Measurements from ENCODE around the gene SLC4A3. TPM values are rescaled to one million over a fixed set of nuclear protein-coding genes. Genes with fewer than 3 reads are reported as not detected.

The SLC4A3 gene
- total RNA-seq, 1 donor from 2014 or later, result 0.88 TPM

DNA sequence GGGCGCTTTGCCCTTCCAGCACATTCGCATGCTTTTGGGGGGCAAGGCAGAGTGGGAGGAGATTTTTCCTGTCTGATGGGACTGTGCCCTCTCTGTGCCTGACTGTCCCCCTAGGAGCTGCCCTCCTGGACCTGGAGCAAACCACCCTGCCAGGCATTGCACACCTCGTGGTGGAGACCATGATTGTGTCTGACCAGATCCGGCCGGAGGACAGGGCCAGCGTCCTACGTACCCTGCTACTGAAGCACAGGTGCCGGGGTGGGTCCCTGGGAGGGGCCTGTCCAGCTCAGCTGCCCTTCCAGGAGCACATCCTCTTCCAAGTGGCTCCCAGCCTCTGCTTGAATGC lies 5.3 kb downstream of the SLC4A3 start:
- no peak overlapping the region for H3K27ac Mint-ChIP-seq
- Histone ChIP-seq H3K36me3 (no peaks in the 10 kb centered on the region), H3F3A (ENCODE audit: low read depth) (no peaks in the 10 kb centered on the region), H3K9ac (no peak overlapping the region), H3K4me3 (no peak overlapping the region), H3K4me1 (peaks cover 6% of the 10 kb centered on the region), H3K27ac (no peak overlapping the region), H2AFZ (replicated peaks) (no peak overlapping the region), H3K27me3 (peaks cover 11% of the 10 kb centered on the region), H3K79me2 (ENCODE audit: low read depth) (no peaks in the 10 kb centered on the region), H4K20me1 (ENCODE audit: low read depth) (no peaks in the 10 kb centered on the region), H3K4me2 (no peak overlapping the region), H3K9me3 (ENCODE audit: low read depth) (no peaks in the 10 kb centered on the region)
- TF ChIP-seq CTCF (IDR thresholded peaks at IDR 0.05) (no peak), EZH2phosphoT487 (IDR thresholded peaks at IDR 0.05) (no peak)
- peaks cover 3% of the 10 kb centered on the region for H3K27me3 Mint-ChIP-seq (ENCODE audit: insufficient read depth, low read depth)
- H3K9me3 Mint-ChIP-seq, result no peaks in the 10 kb centered on the region
- H3K4me1 Mint-ChIP-seq, result peaks cover 2% of the 10 kb centered on the region
- no peak overlapping the region for H3K4me3 Mint-ChIP-seq
- DNase-seq (ENCODE audit: low spot score), result no peak
- peaks cover 5% of the 10 kb centered on the region for H3K36me3 Mint-ChIP-seq

DNA sequence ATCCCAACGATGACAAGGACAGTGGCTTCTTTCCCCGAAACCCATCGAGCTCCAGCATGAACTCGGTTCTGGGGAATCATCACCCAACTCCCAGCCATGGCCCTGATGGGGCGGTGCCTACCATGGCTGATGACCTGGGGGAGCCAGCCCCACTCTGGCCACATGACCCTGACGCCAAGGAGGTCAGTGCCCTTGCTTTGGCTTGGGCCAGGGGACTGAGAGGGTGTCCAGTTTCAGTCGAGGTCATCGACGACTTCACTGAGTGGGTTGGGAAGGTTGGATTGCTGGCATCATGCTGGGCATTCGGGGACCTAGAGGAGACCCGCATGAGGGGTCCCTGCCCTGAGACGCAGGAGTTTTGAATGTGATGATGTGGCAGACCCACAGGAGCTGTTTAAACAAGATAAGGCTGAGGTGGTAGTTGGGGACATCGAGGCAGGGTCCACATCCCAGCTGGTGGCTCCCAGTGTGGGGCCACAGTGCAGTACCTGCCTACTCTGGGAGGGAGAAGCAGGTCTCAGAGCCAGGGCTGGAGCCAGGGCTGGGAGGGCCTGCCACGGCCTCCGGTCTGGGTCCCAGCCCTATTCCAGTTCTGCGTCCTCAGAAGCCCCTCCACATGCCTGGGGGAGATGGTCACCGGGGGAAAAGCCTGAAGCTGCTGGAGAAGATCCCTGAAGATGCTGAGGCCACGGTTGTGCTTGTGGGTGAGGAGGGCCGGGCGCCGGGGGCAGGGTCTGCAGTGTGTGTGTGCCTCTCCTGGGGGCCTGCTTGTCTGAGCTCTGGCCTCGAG lies 6.0 kb downstream of the SLC4A3 start:
- Histone ChIP-seq H2AFZ (replicated peaks) (no peak overlapping the region), H3K4me3 (no peak overlapping the region), H3F3A (ENCODE audit: low read depth) (no peaks in the 10 kb centered on the region), H3K9me3 (ENCODE audit: low read depth) (no peaks in the 10 kb centered on the region), H4K20me1 (ENCODE audit: low read depth) (no peaks in the 10 kb centered on the region), H3K9ac (no peak overlapping the region), H3K4me1 (no peaks in the 10 kb centered on the region), H3K27ac (no peak overlapping the region), H3K27me3 (peaks cover 4% of the 10 kb centered on the region), H3K36me3 (no peaks in the 10 kb centered on the region), H3K4me2 (no peak overlapping the region), H3K79me2 (ENCODE audit: low read depth) (no peaks in the 10 kb centered on the region)
- TF ChIP-seq EZH2 (IDR thresholded peaks at IDR 0.05) (no peak), EZH2phosphoT487 (IDR thresholded peaks at IDR 0.05) (no peak), CTCF (IDR thresholded peaks at IDR 0.05) (no peak)
- peak overlapping the region; percentile 81 for H3K27ac Mint-ChIP-seq
- H3K27me3 Mint-ChIP-seq (ENCODE audit: insufficient read depth, low read depth), result peaks cover 3% of the 10 kb centered on the region
- H3K4me3 Mint-ChIP-seq, result no peak overlapping the region
- peaks cover 2% of the 10 kb centered on the region for H3K4me1 Mint-ChIP-seq
- no peak for DNase-seq (ENCODE audit: low spot score)
- H3K36me3 Mint-ChIP-seq, result peaks cover 5% of the 10 kb centered on the region
- H3K9me3 Mint-ChIP-seq, result no peaks in the 10 kb centered on the region

GRCh38 chr2:219634171-219634940 lies 6.9 kb downstream of the SLC4A3 start:
- H3K9me3 ChIP-seq (ENCODE audit: low read depth), result no peaks in the 10 kb centered on the region
- Mint-ChIP-seq H3K36me3 (peaks cover 5% of the 10 kb centered on the region), H3K27me3 (ENCODE audit: insufficient read depth, low read depth) (peaks cover 3% of the 10 kb centered on the region), H3K27ac (peak overlapping the region; percentile 34), H3K4me1 (peaks cover 2% of the 10 kb centered on the region), H3K9me3 (no peaks in the 10 kb centered on the region), H3K4me3 (peak overlapping the region; percentile 19)
- H3F3A ChIP-seq (ENCODE audit: low read depth), result no peaks in the 10 kb centered on the region
- TF ChIP-seq CTCF (IDR thresholded peaks at IDR 0.05) (no peak), EZH2phosphoT487 (IDR thresholded peaks at IDR 0.05) (no peak), EZH2 (IDR thresholded peaks at IDR 0.05) (no peak)
- no peaks in the 10 kb centered on the region for H3K79me2 ChIP-seq (ENCODE audit: low read depth)
- H3K27ac ChIP-seq, result no peak overlapping the region
- H3K4me2 ChIP-seq, result no peak overlapping the region
- no peak overlapping the region for H3K4me3 ChIP-seq
- H2AFZ ChIP-seq (replicated peaks), result no peak overlapping the region
- no peak overlapping the region for H3K9ac ChIP-seq
- H3K27me3 ChIP-seq, result no peaks in the 10 kb centered on the region
- H4K20me1 ChIP-seq (ENCODE audit: low read depth), result no peaks in the 10 kb centered on the region
- H3K36me3 ChIP-seq, result no peaks in the 10 kb centered on the region
- DNase-seq (ENCODE audit: low spot score), result no peak
- no peaks in the 10 kb centered on the region for H3K4me1 ChIP-seq

All from neural progenitor cell (in vitro differentiated cells).